PFSK-1 (cell line): Measurements from ENCODE around the gene SSH2.

Source experiments
- FOXP2 ChIP-seq: optimal IDR thresholded peaks from 2 replicates; pipeline ENCODE3; 2011; ENCODE audit warnings: borderline replicate concordance, control low read depth, inconsistent platforms; ENCODE audit not compliant: insufficient read depth; ENCODE audit errors: extremely low read length, extremely low read depth
- POLR2AphosphoS5 ChIP-seq: IDR thresholded peaks from 2 replicates; pipeline ENCODE4 v1.6.1; 2012; ENCODE audit warnings: low read depth, mild to moderate bottlenecking, control low read depth, low read length, moderate library complexity
- SIN3A ChIP-seq: IDR thresholded peaks from 2 replicates; pipeline ENCODE4 v1.6.1; 2012; ENCODE audit warnings: mild to moderate bottlenecking, low read length, moderate library complexity, borderline replicate concordance; ENCODE audit not compliant: insufficient read depth
- TAF1 ChIP-seq: IDR thresholded peaks from 2 replicates; pipeline ENCODE4 v1.6.1; 2012; ENCODE audit warnings: low read length, control low read depth, borderline replicate concordance; ENCODE audit not compliant: insufficient read depth
- TF ChIP-seq, protein P1 (sequence below), 2 experiments: IDR thresholded peaks; 2 replicates each; pipeline versions ENCODE4 v1.6.1 to v1.8.0; 2011 to 2012; ENCODE audit warnings: low read depth in 2 of 2, low read length in 2 of 2, control low read depth in 1 of 2, inconsistent platforms in 1 of 2, mild to moderate bottlenecking in 1 of 2, moderate library complexity in 1 of 2; ENCODE audit not compliant: insufficient read depth in 1 of 2

The SSH2 gene

DNA sequence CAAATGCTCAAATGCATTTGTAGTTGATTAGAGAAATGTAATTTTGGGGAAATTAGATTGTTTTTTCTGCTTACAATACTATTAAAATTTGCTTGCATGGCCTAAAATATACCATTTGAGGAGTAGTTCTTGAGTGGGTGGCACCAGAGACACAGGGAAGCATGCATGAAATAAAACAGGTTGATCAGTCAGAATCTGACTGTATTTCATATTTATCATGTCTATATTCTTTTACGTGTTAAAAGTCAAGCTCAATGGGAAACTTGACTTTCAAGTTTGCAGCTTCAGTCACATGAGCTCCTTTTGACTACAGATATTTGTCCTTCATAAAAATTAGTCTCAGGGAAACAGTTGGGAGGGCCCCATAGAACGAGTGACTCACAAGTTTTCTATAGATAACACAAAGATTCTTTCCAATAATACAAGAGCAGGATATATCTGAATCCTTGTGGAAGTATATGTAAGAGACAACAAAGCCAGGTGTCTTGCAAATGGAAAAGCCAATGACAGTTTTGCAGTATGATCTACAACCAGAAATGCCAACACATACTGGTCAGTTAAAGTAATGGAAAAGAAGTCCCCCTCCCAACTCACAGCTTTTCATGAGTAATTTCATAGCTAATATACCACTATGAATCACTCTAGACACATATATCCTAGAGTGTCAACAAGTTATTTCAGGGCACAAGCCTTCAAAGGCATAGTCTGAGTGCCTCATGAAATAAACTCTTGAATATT, 265.1 kb downstream of the SSH2 start:
- no peak for TF ChIP-seq SIN3A
- no peak for TF ChIP-seq POLR2AphosphoS5
- TF ChIP-seq, protein P1, sequence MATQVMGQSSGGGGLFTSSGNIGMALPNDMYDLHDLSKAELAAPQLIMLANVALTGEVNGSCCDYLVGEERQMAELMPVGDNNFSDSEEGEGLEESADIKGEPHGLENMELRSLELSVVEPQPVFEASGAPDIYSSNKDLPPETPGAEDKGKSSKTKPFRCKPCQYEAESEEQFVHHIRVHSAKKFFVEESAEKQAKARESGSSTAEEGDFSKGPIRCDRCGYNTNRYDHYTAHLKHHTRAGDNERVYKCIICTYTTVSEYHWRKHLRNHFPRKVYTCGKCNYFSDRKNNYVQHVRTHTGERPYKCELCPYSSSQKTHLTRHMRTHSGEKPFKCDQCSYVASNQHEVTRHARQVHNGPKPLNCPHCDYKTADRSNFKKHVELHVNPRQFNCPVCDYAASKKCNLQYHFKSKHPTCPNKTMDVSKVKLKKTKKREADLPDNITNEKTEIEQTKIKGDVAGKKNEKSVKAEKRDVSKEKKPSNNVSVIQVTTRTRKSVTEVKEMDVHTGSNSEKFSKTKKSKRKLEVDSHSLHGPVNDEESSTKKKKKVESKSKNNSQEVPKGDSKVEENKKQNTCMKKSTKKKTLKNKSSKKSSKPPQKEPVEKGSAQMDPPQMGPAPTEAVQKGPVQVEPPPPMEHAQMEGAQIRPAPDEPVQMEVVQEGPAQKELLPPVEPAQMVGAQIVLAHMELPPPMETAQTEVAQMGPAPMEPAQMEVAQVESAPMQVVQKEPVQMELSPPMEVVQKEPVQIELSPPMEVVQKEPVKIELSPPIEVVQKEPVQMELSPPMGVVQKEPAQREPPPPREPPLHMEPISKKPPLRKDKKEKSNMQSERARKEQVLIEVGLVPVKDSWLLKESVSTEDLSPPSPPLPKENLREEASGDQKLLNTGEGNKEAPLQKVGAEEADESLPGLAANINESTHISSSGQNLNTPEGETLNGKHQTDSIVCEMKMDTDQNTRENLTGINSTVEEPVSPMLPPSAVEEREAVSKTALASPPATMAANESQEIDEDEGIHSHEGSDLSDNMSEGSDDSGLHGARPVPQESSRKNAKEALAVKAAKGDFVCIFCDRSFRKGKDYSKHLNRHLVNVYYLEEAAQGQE (IDR thresholded peaks at IDR 0.05; ENCODE audit: insufficient read depth in 1 of 2, low read depth in 2 of 2, low read length in 2 of 2), result no peak
- no peak for TF ChIP-seq FOXP2
- no peak for TF ChIP-seq TAF1

DNA sequence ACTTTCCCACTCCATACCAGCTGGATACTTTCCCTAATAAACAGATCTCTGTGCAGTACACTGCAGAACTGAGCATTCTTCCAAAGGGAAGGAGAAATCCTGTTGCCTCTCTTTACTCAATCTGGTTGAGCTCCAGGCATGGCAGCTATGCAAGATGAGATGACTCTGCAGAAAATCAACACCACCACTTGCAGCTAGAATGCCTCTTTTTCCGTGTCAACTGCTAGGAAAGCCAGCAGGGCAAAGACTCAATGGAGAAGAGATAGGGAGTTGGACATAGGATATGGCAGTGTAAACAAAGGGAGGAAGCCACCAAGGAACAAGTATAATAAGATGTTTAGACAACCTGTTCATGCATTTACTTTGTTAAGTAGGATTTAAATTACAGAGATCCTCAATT, 266.9 kb downstream of the SSH2 start:
- TF ChIP-seq SIN3A, result no peak
- TF ChIP-seq, protein P1 (IDR thresholded peaks at IDR 0.05; ENCODE audit: insufficient read depth in 1 of 2, low read depth in 2 of 2, low read length in 2 of 2), result no peak
- TF ChIP-seq FOXP2, result no peak
- no peak for TF ChIP-seq TAF1

DNA sequence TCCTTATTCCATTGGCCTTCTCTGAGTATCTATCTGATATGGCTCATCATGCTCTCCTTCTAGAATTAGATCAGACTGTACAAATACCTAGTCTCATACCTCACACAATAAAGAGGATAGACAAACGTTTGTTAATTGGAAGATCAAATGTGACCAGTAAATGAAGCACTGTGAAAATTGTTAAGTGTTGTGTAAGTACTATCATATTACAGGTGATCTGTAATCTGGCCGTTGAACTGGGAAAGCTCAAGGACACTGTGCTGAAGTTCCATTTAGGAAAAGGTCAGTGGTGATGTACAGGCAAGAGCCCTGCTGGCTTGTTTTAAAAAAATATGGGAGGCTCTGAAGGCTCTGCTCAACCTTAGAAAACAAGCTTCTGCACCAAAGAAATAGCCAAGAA, 268.8 kb downstream of the SSH2 start:
- TF ChIP-seq POLR2AphosphoS5 (no peak), FOXP2 (no peak), SIN3A (no peak), TAF1 (no peak)
- TF ChIP-seq, protein P1 (IDR thresholded peaks at IDR 0.05; ENCODE audit: insufficient read depth in 1 of 2, low read depth in 2 of 2, low read length in 2 of 2), result no peak

DNA sequence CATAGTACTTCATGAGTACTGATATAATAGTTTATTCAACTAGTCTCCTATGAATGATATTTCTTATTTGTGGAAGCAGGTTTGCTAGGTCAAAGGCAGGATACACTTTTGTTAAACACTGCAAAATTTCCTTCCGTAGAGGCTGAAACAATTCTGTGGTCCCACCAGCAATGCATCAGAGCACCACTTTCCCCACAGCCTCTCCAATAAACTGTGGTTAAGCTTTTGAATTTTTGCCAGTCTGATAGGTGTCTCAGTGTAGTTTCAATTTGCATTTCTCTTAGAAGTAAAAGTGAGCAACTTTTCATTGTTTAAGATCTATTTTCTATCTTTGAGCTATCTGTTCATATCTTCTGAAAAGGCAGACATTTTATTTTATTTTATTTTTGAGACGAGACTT, 270.9 kb downstream of the SSH2 start:
- TF ChIP-seq SIN3A (no peak), POLR2AphosphoS5 (no peak), FOXP2 (no peak), TAF1 (no peak)
- TF ChIP-seq, protein P1 (IDR thresholded peaks at IDR 0.05; ENCODE audit: insufficient read depth in 1 of 2, low read depth in 2 of 2, low read length in 2 of 2), result no peak
